Subcutaneous adipose tissue (tissue), 4 donors: ENCODE results near the gene MAFG. TPM values are rescaled to one million over a fixed set of nuclear protein-coding genes. Genes with fewer than 3 reads are reported as not detected.

Source experiments
- total RNA-seq, 4 donors: library from RNA; depleted of rRNA; stranded (reverse); fragments of >200 nt; gene quantifications; one replicate each; pipeline ENCODE4 v1.1.0, GENCODE V29; 2016
- TF ChIP-seq, protein P1 (sequence below): fragments of 450-650 bp; IDR thresholded peaks from one replicate; pipeline ENCODE4 v1.5.1; 2016; ENCODE audit warnings: low read depth, mild to moderate bottlenecking, control low read depth, antibody characterized with exemption, moderate library complexity

The MAFG gene
- total RNA-seq, 4 donors from 2014 or later, result 9.8 to 20.0 (median 15.0) TPM

DNA sequence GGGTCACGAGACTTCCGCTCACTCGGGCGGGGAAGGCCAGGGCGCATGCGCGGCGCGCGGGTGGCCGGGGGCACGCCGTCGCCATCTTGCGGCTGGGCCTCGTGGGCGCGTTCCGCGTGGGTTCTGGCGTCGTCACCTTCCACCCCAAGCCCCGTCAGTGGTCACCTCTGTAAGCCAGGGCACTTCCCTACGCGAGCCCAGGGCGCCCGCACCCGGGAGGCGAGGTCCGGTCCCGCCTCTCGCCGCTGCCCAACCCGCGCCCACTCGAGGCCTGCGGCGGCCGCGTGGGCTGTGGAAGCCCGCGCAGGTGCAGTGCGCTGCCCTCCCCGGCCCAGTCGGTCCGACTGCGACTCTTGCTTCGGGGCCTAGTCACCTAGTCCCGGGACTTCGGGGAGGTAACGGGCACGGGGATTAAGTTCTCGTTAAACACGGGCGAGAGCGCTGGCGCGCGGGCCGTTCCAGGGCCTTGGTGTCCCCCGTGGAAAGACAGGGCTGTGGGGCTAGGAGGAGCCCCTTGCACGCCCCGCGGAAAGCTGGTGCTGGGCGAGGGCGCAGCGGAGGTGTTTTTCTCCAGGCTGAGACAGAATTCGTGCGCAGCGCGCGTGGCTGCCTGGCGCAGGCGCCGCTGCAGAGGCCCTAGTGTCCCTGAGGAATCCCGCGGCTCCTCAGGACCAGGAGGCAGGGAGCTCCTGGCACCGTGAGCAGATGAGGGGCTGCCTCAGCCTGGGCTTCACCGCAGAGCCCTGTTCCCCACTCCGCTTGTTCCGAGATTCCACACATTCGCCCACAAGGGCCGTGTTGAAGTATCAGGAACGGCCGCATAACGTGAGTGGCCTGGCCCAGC is 55.9 kb downstream of the MAFG start:
- TF ChIP-seq, protein P1, sequence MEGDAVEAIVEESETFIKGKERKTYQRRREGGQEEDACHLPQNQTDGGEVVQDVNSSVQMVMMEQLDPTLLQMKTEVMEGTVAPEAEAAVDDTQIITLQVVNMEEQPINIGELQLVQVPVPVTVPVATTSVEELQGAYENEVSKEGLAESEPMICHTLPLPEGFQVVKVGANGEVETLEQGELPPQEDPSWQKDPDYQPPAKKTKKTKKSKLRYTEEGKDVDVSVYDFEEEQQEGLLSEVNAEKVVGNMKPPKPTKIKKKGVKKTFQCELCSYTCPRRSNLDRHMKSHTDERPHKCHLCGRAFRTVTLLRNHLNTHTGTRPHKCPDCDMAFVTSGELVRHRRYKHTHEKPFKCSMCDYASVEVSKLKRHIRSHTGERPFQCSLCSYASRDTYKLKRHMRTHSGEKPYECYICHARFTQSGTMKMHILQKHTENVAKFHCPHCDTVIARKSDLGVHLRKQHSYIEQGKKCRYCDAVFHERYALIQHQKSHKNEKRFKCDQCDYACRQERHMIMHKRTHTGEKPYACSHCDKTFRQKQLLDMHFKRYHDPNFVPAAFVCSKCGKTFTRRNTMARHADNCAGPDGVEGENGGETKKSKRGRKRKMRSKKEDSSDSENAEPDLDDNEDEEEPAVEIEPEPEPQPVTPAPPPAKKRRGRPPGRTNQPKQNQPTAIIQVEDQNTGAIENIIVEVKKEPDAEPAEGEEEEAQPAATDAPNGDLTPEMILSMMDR, result no peak

DNA sequence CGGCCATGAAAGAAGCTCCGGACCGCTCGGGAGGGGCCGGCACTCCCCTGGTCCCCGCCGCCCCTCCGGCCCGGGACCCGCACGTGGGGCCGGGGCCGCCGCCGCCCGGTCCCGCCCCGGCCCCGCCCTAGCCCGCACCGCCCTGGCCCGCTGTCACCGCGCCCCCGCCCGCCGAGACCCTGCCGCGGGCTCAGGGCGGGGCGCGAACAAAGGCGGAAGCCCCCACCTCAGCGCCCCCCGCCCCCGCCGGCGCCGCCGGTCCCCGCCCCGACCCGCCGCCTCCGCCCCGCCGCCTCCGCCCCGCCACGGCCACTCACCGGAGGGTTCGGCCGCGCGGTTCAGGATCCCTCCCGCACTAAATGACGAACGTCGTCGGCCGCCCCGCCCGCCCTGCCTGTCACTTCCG is 56.6 kb downstream of the MAFG start, which contains the start of gene ARHGDIA:
Gene ARHGDIA (minus strand): TSS at position 357 of the 406 bp plus-strand sequence. CDS start 1,407 bp downstream, outside the sequence.
- TF ChIP-seq, protein P1, result no peak

DNA sequence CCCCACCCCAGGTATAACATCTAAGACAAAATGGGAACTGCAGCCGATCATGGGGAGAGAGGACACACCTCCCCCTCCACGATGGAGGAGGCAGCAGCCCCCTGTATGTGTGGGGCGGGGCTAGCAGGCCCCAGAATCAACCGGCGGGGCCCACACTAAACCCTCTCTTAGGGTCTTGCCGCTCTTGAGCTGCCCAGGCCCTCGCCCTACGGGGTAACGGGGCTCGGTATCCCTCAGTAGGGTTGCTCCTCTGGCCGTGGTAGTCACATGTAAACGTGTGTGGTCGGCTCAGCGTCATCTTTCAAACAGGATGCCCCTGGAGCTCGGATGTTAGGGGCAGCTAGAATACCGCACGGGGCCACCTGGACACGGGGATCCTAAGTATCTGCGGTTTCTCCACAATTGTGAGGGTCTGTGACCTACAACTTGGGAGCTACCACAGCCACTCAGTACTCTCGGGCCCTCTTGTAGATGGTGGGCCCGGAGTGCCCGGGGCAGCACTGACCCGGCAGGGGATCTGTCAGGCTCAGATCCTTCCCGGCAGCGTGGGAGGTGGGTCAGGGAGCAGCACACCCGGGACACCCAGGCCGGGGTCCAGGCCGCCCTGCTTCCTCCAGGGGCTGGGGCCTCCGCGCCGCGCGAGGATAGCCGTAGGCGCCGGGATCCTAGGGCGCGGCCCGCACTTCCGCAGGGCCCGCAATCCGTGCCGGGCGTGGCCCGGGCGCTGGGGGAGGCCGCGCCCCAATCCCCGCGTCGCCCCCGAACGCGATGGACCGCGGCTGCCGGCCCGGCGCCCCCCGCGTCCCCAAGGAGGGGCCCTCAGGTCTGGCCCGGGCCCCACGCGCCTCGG is 57.2 kb downstream of the MAFG start:
- TF ChIP-seq, protein P1, result no peak

DNA sequence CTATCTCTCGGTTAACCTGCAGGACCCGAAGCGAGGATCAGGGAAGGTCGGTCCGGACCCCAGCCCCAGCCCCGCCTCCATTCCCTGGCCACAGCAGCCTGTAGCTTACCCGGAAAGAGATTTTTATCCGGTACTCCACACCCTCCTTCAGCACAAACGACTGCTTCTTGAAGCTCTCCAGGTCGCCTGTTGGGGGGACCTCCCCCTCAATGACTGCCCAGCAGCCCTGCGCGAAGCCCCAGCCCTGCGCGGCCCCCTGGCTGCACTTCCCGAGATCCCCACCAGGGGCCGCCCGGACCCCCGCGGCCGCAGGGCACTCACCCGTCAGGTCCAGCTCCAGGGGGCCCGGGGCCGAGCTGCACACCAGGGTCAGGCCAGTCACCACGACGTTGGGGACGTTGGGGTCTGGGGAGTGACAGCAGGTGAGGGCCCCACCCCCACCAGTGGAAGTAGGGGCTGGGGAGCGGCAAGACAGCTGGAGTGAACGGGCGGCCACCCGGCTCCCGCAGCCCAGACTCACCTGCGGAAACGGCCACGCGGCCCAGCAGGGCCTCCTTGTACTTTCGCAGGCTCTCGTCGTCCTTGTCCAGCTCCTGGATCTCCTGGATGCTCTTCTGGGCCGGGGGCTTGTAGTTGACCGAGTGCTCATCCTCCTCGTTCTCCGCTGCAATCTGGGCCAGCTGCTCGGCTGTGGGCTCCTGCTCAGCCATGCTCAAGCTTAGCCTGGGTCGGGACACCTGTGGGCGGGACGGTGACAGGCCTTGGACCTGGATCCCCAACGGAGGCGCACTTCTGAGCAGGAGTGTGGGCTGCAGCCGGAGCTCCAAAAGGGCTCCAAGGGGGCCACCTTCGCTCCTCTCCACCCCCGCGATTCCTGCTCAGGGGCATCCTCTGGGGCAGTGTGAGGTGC is 58.1 kb downstream of the MAFG start:
- TF ChIP-seq, protein P1, result no peak

DNA sequence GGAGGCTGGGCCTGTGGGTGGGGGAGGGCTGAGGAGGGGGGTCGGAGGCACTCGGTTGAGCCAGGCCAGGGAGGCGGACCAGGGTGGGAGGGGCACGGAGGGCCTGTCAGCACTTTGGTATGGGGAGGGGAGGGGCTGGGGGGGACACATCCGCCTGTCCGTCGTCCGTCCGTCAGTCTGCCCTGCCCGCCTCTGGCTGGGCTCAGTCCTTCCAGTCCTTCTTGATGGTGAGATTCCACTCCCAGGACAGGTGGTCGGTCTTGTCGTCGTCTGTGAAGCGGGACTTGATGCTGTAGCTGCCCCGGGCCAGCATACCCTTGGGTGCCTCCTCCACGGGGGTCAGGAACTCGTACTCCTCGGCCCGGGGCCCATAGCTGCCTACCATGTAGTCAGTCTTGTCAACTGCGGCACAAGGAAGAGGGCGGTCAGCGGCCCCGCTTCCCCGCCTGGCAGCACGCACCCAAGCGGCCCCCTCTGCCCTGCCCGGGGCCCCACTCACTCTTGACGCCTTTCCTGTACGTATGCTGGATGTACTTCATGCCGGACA is 58.8 kb downstream of the MAFG start:
- TF ChIP-seq, protein P1, result no peak

Other genes with a start within 250 kb of the MAFG start
- gene ARL16, start 243.9 kb downstream of the MAFG start, total RNA-seq, result 10 to 100 TPM; 13.2 to 40.3 (median 36.4) TPM
- gene HGS, start 243.7 kb downstream of the MAFG start, total RNA-seq, result 10 to 100 TPM; 35.4 to 79.5 (median 60.5) TPM
- gene MRPL12, start 224.4 kb downstream of the MAFG start, total RNA-seq, result 10 to 100 TPM; 23.8 to 52.0 (median 29.0) TPM
- gene SLC25A10, start 215.5 kb downstream of the MAFG start, total RNA-seq, result 10 to 100 TPM in 3 of 4 donors, 1 to 10 TPM in 1; 4.9 to 59.5 (median 15.9) TPM
- gene GCGR, start 123.6 kb downstream of the MAFG start, total RNA-seq, result under 1 TPM in 1 of 4 donors, not detected in 3; 0.38 TPM
- gene MCRIP1, start 94.4 kb downstream of the MAFG start, total RNA-seq, result 10 to 100 TPM; 26.6 to 78.7 (median 54.8) TPM
- gene PPP1R27, start 92.7 kb downstream of the MAFG start, total RNA-seq, result not detected
- gene P4HB, start 67.2 kb downstream of the MAFG start, total RNA-seq, result 100 to 1,000 TPM; 289 to 508 (median 447) TPM
- 100 to 1,000 TPM; 116 to 235 (median 167) TPM for gene ARHGDIA, start 56.4 kb downstream of the MAFG start, total RNA-seq
- 10 to 100 TPM; 25.4 to 38.8 (median 32.4) TPM for gene ALYREF, start 36.1 kb downstream of the MAFG start, total RNA-seq
- 100 to 1,000 TPM in 3 of 4 donors, 10 to 100 TPM in 1; 88.4 to 132 (median 120) TPM for gene ANAPC11, start 36.0 kb downstream of the MAFG start, total RNA-seq
- gene NPB, start 25.5 kb downstream of the MAFG start, total RNA-seq, result under 1 TPM in 2 of 4 donors, not detected in 2; 0.17 to 0.22 TPM
- gene PCYT2, start 16.3 kb downstream of the MAFG start, total RNA-seq, result 100 to 1,000 TPM in 1 of 4 donors, 10 to 100 TPM in 3; 23.8 to 130 (median 39.7) TPM
- gene SIRT7, start 9.6 kb downstream of the MAFG start, total RNA-seq, result 10 to 100 TPM in 3 of 4 donors, 1 to 10 TPM in 1; 7.5 to 22.0 (median 15.5) TPM
- gene PYCR1, start 9.6 kb upstream of the MAFG start, total RNA-seq, result 1 to 10 TPM in 2 of 4 donors, under 1 TPM in 2; 0.34 to 3.1 (median 1.5) TPM
- not detected for gene MYADML2, start 19.5 kb upstream of the MAFG start, total RNA-seq
- not detected for gene NOTUM, start 33.5 kb upstream of the MAFG start, total RNA-seq
- 10 to 100 TPM in 3 of 4 donors, 1 to 10 TPM in 1; 8.2 to 30.1 (median 18.1) TPM for gene ASPSCR1, start 49.9 kb upstream of the MAFG start, total RNA-seq
- 10 to 100 TPM; 46.0 to 74.0 (median 57.5) TPM for gene CENPX, start 95.1 kb upstream of the MAFG start, total RNA-seq
- 10 to 100 TPM in 2 of 4 donors, 1 to 10 TPM in 2; 1.8 to 11.7 (median 7.8) TPM for gene LRRC45, start 95.6 kb upstream of the MAFG start, total RNA-seq
- gene RAC3, start 103.9 kb upstream of the MAFG start, total RNA-seq, result 10 to 100 TPM in 3 of 4 donors, 1 to 10 TPM in 1; 5.2 to 28.3 (median 14.6) TPM
- 100 to 1,000 TPM; 157 to 383 (median 255) TPM for gene DCXR, start 110.0 kb upstream of the MAFG start, total RNA-seq
- 10 to 100 TPM; 22.5 to 66.9 (median 49.0) TPM for gene RFNG, start 124.1 kb upstream of the MAFG start, total RNA-seq
- gene GPS1, start 124.2 kb upstream of the MAFG start, total RNA-seq, result 100 to 1,000 TPM in 1 of 4 donors, 10 to 100 TPM in 3; 42.7 to 125 (median 71.7) TPM
- 100 to 1,000 TPM in 1 of 4 donors, 10 to 100 TPM in 3; 45.0 to 147 (median 52.3) TPM for gene DUS1L, start 138.1 kb upstream of the MAFG start, total RNA-seq
- gene FASN, start 170.5 kb upstream of the MAFG start, total RNA-seq, result 1,000 to 10,000 TPM in 1 of 4 donors, 100 to 1,000 TPM in 3; 148 to 4,879 (median 378) TPM